ENCODE results near the gene MAGEA8.
A peak's percentile ranks its signal among the peaks of the same experiment; 100 is the strongest.
"Not testable (repeated sequence)": the region's sequence is repeated elsewhere in the genome, so short reads cannot be mapped to it uniquely, and the experiment has no call there.

Gene MAGEA8, protein sequence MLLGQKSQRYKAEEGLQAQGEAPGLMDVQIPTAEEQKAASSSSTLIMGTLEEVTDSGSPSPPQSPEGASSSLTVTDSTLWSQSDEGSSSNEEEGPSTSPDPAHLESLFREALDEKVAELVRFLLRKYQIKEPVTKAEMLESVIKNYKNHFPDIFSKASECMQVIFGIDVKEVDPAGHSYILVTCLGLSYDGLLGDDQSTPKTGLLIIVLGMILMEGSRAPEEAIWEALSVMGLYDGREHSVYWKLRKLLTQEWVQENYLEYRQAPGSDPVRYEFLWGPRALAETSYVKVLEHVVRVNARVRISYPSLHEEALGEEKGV
- 0 reads per million in 18 experiments for total RNA-seq

DNA sequence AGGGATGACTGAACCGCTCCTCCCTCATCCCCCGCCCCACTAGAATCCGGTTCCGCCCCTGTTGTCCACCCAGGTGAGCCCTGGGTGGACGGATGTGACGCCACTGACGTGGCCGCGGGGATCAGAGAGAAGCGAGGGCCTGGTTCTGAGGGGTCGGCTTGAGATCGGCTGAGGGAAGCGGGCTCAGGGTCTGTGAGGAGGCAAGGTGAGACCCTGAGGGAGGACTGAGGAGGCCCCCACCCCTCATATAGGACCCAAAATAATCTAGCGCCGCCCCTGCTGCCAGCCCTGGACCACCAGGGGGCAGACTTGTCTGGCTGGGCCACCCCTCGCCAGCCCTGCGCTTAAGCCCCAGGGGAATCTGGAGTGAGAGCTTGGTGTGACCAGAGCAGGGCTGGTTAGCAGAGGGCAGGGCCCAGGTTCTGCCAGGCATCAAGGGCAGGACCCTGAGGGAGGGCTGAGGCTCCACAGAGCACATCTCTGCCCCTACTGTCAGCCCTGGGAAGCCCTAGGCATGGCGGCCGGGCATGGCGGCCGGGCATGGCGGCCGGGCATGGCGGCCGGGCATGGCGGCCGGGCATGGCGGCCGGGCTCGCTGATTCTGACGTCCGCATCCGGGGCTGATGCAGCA lies at the start of gene MAGEA8:
Gene MAGEA8, plus strand, starts transcription at position 103 of the 631 bp plus-strand sequence. CDS start 3,090 bp downstream, outside the sequence.
- DNase-seq, result no peak

DNA sequence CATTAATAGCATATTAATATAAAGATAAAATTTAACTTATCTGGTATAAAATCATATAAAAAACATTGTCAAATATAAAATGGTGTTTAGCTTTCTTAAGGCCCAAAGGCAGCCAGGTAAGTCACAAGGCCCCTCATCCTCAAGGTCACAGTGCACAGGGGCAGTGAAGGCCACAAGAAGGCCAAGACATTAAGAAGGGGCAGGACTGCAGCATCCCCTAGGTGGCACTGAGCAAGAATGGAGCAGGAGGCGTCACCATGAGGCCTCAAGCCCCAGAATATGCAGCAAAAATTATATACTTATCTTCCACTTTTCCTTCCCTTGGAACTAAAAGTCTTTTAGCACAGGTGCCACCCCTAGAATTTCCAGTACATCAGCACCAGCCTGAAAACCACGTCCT lies 49.5 kb upstream of the MAGEA8 start:
- no peak for DNase-seq

DNA sequence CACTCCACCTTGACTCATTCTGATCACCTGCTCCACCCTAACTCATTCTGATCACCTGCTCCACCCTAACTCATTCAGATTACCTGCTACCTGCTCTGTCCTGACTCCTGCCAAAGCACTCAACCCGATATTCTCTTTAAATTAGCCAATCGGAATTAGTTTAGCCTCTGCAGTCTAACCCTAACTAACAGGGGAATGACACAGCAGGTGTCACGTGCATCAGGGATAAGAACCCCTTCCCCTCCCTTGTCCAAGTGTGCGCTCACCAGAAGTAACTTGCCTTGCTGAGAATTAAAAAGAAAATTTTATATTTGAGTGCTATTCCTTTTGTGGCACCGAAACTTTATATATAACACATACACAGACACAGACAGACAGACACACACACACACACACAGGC lies 44.3 kb upstream of the MAGEA8 start:
- DNase-seq, result not testable (repeated sequence)

DNA sequence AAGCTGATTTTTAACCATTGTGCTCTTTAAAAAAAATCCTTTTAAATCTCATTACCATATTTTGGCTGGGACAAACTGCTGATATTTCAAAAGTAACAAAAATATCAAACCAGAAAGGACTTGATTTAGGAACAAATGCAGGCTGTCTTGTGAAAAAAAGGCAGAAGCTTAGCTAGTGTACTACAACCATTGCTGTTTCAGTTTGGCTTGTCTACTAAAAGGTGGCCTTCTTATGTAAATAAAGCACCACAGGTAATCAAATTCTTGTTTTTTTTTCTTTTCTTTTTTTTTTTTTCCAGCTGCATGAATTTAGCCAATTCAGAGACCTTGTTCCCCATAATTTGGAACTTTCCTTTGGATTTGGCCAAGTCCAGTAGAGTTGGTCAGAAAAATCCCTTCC lies 43.8 kb upstream of the MAGEA8 start:
- no peak for DNase-seq

DNA sequence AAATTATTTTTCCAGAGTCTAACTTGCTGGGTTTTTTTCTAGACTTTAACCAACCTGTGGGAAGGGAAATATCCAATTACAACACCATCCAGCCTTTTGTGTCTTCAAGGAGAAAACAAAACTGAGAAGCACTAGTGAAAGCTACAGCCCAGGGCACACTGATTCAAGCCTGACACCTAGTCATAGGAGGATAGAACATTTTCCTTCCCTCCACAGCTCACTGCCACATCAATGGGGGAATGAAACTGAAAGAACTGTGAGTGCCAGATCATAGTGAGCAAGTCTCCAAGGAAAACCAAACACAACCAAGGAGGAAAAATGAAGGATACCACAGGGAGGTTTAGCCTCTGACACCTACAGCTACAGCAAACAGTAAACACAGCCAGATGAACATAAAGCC lies 43.3 kb upstream of the MAGEA8 start:
- no peak for DNase-seq

DNA sequence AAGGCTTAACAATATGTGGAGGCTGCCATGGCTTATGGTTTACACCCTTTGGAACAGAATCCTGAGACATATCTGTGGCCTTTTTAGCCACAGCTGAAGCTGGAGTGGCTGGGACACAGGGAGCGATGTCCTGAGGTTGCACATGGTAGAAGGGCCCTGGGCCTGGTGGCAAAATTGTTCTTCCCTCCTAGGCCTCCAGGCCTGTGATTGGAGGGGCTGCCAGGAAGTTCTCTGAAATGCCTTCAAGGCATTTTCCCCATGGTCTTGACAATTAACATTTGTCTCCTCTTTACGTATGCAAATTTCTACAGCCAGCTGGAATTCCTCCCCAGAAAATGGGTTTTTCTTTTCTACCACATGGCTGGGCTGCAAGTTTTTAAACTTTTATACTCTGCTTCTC lies 39.1 kb upstream of the MAGEA8 start:
- DNase-seq, result no peak

DNA sequence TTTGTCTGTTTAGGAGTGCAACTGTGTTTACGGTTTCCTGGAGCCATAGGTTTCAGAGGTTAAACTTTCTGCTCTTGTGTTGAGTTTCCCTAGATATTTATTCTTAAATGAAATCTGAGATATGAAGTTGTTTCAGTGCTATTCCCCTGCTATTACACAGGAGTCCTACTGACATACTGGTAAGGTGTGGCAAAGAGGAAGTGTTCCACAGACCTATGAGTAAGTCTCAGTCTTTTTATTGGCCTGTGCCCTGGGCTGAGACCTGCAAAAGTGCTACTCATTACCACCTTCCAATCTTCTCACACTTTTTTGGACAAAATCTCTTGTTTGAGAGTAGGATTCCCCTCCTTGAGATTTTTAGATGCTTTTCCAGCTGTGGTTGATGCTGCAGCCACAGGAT lies 35.6 kb upstream of the MAGEA8 start:
- DNase-seq, result no peak

DNA sequence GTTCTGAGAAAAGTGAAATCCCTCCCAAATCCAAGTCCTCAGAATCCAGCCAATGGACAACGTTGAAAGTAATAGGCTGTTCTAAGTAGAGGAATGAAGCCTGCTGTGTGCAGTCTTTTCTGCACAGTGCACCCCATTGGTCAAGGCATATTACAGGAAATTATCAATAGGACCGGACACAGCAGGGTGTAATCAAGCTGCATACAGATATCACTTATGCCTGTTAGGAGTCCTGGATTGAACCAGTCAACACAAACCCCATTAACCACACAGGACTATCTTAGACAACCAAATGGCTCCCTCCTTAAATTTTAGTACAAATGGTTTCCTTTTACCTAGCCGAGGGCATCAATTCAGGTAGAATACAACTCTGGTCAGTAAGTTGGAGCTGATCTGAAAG lies 34.2 kb upstream of the MAGEA8 start:
- no peak for DNase-seq

DNA sequence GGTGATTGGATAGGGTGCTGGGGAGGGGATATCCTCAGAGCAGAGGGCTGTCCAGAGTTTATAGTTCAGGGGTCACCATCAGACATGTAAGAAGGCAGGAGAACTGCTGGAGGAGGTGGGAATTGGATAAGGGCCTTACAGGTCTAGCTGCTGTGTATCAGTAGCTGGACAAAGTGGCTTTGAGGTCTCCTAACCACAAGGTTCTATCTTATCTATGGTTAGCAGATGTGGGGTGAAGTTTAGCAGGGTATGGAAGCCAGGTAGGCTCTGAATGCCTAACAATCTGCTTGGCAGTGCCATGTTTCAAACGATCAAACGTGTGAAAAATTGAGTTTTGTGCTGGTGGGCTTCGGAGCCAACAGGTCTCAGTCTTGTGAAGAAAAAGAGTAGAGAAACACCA lies 32.1 kb upstream of the MAGEA8 start:
- no peak for DNase-seq

DNA sequence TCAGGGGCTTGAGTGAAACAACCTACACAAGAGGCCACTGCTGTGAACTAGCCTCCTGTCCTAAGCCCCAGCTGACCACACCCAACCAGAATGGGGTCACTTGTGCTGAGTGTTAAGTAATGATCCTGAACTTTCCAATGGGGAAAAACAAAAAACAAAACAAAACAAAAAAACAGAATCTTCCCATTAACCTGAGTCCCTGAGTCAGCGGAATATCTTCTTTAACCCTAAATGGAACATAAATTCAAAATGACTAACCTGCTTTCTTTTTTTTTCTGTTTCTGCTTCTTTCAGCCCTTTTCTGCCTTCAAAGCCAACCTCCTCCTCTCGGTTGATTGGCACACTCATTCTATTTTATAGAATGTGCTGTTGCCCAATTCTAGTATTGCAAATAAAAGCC lies 31.2 kb upstream of the MAGEA8 start:
- no peak for DNase-seq

DNA sequence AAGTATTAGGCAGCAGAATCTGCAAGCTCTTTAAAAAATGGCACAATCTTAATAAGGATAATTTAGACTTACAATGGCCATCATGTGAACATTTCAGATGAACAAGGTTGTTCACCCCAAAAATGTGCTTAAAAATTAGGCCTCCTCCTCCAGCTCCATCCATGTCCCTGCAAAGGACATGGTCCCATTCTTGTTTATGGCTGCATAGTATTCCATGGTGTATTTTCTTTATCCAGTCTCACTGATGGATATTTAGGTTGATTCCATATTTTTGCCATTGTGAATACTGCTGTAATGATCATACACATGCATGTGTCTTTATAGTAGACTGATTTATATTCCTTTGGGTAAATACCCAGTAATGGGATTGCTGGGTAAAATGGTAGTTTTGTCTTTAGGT lies 29.1 kb upstream of the MAGEA8 start:
- DNase-seq, result no peak

DNA sequence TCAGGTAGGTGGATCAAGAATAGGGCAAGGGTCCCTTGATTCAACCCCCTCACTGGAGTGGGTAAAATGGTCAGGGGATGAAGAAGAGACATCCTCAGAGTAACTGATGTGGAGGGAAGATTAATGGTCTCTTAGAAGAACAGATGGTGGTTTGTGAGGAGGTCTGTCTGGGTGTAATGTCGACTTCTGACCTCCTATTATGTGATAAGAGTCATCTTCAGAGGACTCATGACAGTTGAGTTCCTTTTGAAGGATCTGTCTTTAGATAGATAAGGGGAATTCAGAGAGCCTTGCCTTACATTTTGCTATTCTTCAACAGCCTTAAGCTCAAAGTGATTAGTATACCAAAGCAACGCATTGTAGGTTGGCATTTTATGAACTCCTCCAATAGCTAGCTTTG lies 27.1 kb upstream of the MAGEA8 start:
- no peak for DNase-seq

DNA sequence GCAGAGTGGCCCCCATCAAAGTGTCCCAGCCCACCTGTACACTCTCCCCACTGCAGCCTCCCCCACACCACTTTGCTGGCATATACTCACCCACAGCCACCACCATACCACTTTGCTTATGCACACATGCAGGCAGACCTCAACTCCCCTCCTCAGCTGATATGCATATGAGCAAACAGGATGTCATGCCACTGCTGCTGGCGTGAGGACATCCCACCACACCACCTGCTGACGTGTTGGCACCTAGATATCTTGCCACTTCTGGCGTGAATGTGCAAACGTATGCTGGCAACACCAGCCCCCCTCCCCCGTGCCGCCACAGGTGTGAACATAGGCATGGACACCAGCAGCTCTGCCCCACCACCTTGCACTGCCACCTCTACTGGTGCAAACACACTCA lies 22.4 kb upstream of the MAGEA8 start:
- no peak for DNase-seq

DNA sequence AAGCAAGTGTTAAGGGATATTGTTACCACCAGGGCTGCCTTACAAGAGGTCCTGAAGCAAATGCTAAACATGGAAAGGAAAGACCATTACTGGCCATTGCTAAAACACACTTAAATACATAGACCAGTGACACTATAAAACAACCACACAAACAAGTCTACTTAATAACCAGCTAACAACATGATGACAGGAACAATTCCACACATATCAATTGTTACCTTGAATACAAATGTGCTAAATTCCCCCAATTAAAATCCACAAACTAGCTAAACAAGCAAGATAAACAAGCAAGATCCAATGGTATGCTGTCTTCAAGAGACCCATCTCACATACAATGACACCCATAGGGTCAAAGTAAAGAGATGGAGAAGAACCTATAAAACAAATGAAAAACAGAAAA lies 20.5 kb upstream of the MAGEA8 start:
- DNase-seq, result no peak

DNA sequence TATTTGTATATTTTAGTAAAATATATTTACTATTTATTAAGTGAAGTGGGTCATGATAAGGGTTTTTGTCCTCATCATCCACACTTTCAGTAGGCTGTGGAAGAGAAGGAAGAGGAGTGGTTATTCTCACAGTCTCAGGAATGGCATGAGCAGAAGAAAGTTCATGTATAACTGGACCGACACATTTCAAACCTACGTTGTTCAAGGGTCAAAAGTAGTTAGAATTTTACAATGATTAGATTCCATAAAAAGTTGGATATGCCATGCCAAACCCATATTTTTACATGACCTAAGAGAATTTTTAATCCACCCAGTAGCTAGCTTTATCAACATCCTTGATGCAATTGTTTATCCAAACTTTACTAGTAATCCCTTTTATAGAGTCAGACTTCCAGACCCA lies 15.6 kb upstream of the MAGEA8 start:
- DNase-seq, result no peak

DNA sequence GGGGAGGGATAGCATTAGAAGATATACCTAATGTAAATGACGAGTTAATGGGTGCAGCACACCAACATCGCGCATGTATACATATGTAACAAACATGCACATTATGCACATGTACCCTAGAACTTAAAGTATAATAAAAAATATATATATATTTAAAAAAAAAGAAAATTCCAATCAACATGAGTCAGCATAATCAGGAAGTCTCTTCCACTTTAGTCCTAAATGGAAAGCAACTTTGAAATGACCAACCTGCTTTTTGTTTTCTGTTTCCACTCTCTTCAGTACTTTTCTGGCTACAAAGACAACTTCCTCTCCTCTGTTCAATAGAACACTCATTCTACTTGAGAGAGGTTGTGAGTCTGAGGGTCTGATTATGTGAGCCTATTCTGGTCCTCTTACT lies 13.5 kb upstream of the MAGEA8 start:
- no peak for DNase-seq

DNA sequence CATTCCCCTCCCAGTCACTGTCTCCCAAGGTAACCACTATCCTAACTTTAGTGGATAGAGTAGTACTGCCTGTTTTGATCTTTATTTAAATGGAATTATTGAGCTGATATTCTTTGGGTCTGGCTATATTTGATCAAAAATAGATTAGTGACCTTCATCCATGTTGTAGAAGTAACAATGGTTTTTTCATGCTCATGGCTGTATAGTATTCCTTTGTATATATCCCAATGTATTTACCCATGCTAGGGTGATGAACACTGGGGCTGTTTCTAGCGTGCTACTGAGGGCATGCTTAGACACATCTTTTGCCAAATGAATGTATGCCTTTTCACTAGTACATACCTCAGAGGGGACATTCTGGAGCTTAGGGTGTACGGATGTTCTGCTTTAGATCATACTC lies 10.1 kb upstream of the MAGEA8 start:
- no peak for DNase-seq

DNA sequence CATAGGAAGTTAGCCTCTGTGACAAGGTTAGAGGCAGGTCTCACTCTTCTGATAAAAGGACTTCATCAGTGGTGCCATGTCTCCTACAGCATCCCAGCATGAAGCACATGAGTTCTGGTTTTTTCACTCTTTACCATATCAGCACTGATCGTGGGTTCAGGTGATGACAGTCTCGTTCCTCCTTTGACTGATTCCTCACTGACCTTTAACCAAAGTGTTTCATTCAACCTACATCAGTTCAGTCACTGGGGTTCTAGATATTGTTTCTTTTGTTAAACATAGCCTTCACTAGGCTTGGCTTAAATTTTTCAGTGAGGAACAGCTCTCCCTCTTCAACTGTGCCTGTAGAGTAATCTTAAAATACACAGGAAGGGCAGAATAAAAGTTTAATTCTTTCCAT lies 9.6 kb upstream of the MAGEA8 start:
- no peak for DNase-seq

DNA sequence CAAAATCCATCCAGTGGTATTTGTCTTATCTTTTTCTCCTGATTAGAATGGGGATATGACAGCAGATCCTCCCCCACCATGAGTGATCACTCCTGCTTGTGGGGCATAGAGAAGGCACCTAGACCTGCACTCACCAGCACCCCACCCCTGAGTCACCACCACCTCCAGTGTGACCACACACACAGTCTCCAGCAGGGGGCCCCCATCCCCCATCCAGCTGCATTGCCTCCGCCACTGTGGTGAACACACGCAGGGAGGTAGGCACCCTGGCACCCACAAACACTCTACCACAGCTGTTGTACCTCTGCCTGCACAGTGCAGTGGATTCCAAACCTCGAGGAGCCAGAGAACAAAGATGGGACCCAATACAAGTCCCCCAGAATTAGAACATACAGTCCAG lies 9.0 kb upstream of the MAGEA8 start:
- DNase-seq, result peak in 1 of 2 donors; percentile 0

DNA sequence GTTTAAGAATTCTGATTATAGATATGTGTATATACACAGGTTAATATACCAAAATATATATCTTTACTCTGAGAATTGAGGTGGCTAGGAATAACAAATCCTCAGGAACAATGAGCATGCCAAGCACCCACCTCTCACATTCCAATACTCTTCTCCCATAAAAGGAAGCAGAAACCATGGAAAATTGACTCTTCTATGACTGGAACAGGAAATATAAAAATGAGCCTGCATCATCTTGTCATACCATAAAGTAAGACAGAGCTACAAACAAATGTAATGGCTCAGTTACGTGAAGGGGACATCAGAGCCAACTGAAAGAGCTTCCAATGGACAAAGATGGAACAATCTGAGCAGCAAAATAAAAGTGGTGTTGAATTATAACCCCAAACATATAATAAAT lies 3.8 kb upstream of the MAGEA8 start:
- no peak for DNase-seq

DNA sequence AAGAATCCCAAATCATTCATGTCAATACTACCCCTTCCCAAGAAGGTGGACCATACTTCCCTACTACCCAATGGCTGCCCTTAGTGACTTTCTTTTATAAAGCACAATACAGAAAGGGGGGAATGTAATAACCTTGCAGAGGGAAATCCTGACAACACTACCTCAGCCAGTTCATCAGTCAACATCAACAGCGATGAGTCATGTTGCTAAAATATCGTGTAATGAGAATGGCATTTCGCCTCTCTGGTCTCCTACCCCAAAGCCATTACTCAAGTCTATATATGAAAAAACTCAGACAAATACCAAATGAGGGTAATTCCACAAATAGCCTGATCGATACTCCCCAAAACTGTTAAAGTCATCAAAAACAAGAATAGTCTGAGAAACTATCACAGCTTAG lies 3.3 kb upstream of the MAGEA8 start:
- DNase-seq, result no peak

DNA sequence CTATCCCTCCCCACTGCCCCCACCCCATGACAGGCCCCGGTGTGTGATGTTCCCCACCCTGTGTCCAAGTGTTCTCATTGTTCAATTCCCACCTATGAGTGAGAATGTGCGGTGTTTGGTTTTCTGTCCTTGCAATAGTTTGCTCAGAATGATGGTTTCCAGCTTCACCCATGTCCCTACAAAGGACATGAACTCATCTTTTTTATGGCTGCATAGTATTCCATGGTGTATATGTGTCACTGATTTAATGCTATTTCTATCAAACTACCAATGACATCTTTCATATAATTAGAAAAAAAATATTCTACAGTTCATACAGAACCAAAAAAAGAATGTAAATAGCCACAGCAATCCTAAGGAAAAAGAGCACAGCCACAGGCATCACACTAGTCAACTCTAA lies 9.8 kb downstream of the MAGEA8 start:
- not testable (repeated sequence) for DNase-seq

DNA sequence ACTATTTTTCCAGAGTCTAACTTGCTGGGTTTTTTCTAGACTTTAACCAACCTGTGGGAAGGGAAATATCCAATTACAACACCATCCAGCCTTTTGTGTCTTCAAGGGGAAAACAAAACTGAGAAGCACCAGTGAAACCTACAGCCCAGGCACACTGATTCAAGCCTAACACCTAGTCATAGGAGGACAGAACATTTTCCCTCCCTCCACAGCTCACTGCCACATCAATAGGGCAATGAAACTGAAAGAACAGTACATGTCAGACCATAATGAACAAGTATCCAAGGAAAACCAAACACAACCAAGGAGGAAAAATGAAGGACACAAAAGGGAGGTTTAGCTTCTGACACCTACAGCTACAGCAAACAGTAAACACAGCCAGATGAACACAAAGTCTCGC lies 17.6 kb downstream of the MAGEA8 start:
- no peak for DNase-seq

DNA sequence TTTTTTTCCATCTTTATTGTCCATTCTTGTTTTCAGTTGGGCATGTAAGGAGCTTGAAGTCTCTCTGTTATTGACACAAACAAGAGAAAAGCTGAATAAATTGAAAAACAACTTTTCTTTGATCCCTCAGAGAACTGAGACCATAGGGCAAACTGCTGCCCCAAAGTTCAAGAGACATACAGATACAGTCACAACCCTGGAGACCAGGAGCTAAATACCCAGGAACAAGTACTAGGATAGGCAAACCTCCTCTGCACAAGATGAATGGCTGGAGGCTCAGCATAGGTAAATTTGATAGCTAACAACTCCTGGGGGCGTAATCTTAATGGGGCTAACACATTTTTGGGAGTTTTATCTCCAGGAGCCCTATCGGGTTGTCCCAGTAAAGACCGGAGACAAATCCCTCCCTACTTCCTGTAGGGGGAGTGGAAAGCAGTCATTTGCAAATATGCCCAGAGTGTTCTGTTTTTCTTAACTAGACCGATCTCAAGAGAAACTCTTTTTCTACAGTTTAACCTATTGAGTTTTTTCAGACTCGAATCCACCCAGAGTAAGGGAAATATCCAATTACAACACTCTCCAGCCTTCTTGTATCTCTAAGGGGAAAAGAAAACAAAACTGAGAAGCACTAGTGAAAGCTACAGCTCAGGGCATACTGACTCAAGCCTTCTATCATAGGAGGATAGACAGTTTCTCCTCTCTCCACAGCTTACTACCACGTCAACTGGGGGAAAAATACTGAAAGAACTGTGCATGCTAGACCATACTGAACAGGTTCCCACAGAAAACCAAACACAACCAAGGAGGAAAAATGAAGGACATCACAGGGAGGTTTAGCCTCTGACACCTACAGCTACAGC lies 23.1 kb downstream of the MAGEA8 start:
- DNase-seq, result peak in 1 of 2 donors; percentile 3

Measured in inflammatory macrophage (primary cell).